ENCODE measurements around the gene ISL2. TPM values are rescaled to one million over a fixed set of nuclear protein-coding genes. Genes with fewer than 3 reads are reported as not detected.

ISL2 gene
- total RNA-seq, 2 experiments from 2014 or later, result not detected

DNA sequence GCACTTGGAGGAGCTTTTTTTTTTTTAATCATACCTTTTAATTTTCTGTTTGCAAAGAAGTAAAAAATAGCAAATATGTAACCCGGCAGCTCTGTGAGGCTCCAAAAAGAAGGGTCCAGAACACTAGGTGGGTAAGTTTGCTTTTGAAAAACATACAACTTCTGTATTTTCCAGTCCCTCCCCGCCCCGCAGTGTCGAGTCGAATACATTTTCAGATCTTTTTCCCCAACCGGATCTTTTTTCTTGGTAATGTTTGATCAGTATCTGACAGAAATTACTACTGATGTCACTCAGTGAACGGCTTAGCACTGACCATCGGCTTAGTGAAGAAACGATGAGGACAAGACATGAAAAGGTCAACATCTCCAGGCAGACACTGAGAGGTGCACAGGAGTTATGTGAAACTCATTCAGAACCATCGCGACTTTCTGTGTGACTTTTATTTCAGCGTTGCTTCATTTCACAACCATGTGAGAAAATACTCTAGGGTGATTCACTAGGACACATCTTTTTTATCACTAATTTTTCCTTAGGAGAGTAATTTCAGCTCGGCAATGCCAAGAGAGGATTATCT lies 11.0 kb downstream of the ISL2 start:
- peak overlapping the region; percentile 5 for H3K4me3 Mint-ChIP-seq
- no peaks in the 10 kb centered on the region for H3K9me3 Mint-ChIP-seq
- ATAC-seq (ENCODE audit: poor library complexity) (no peak), DNase-seq (no peak)
- TF ChIP-seq CTCF (IDR thresholded peaks at IDR 0.05), result no peak
- POLR2A ChIA-PET, result interaction anchor here (1.0 kb wide), 1 partner anchor 12 kb away, joined by 4 read pairs; no protein-coding TSS in a partner anchor
- H3K27me3 Mint-ChIP-seq, result peaks cover 55% of the 10 kb centered on the region
- Histone ChIP-seq H3K27ac (ENCODE audit: low read depth in 1 of 2, low read length in 2 of 2) (no peak overlapping the region), H3K9me3 (ENCODE audit: control insufficient read depth in 1 of 2, insufficient read depth in 1 of 2, low read length in 2 of 2) (peaks cover 5 to 8% of the 10 kb centered on the region in 2 experiments), H3K27me3 (ENCODE audit: control insufficient read depth in 1 of 2, insufficient read depth in 2 of 2, low read length in 2 of 2) (peaks cover 46 to 58% of the 10 kb centered on the region in 2 experiments), H3K4me3 (ENCODE audit: low read length) (no peak overlapping the region), H3K4me1 (ENCODE audit: insufficient read depth, low read length) (peaks cover 25% of the 10 kb centered on the region), H3K36me3 (ENCODE audit: insufficient read depth, low read length) (no peaks in the 10 kb centered on the region)
- peaks cover 21% of the 10 kb centered on the region for H3K4me1 Mint-ChIP-seq (ENCODE audit: low read depth)
- intact Hi-C loops (cut with DNase I, micrococcal nuclease), result no loop called here
- no peak overlapping the region for H3K27ac Mint-ChIP-seq
- peaks cover 11% of the 10 kb centered on the region for H3K36me3 Mint-ChIP-seq (ENCODE audit: low read depth)
- CTCF ChIA-PET, result no interaction called here

GRCh38 chr15:76349301-76350070 lies 12.9 kb downstream of the ISL2 start:
- H3K27me3 ChIP-seq (ENCODE audit: control insufficient read depth in 1 of 2, insufficient read depth in 2 of 2, low read length in 2 of 2), result peaks cover 30 to 38% of the 10 kb centered on the region in 2 experiments
- ATAC-seq (ENCODE audit: poor library complexity) (no peak), DNase-seq (no peak)
- H3K27ac ChIP-seq (ENCODE audit: low read depth in 1 of 2, low read length in 2 of 2), result no peak overlapping the region
- H3K9me3 Mint-ChIP-seq, result no peaks in the 10 kb centered on the region
- H3K36me3 Mint-ChIP-seq (ENCODE audit: low read depth), result peaks cover 17% of the 10 kb centered on the region
- intact Hi-C loops (cut with DNase I, micrococcal nuclease), result no loop called here
- POLR2A ChIA-PET, result interaction anchor here (0.6 kb wide), 1 partner anchor 946 kb away, joined by 3 read pairs; no protein-coding TSS in a partner anchor
- no peak overlapping the region for H3K4me3 ChIP-seq (ENCODE audit: low read length)
- H3K4me1 ChIP-seq (ENCODE audit: insufficient read depth, low read length), result peaks cover 18% of the 10 kb centered on the region
- peaks cover 39% of the 10 kb centered on the region for H3K27me3 Mint-ChIP-seq
- peaks cover 15% of the 10 kb centered on the region for H3K4me1 Mint-ChIP-seq (ENCODE audit: low read depth)
- CTCF ChIA-PET, result no interaction called here
- peaks cover 3 to 8% of the 10 kb centered on the region in 2 experiments for H3K9me3 ChIP-seq (ENCODE audit: control insufficient read depth in 1 of 2, insufficient read depth in 1 of 2, low read length in 2 of 2)
- no peak overlapping the region for H3K4me3 Mint-ChIP-seq
- no peak overlapping the region for H3K27ac Mint-ChIP-seq
- H3K36me3 ChIP-seq (ENCODE audit: insufficient read depth, low read length), result no peaks in the 10 kb centered on the region
- no peak for TF ChIP-seq CTCF (IDR thresholded peaks at IDR 0.05)

- Mint-ChIP-seq H3K4me3 (no peak overlapping the region), H3K27ac (no peak overlapping the region), H3K36me3 (ENCODE audit: low read depth) (peaks cover 21% of the 10 kb centered on the region), H3K9me3 (no peaks in the 10 kb centered on the region), H3K27me3 (peaks cover 10% of the 10 kb centered on the region), H3K4me1 (ENCODE audit: low read depth) (no peaks in the 10 kb centered on the region)
- peaks cover 0 to 2% of the 10 kb centered on the region in 2 experiments for H3K27me3 ChIP-seq (ENCODE audit: control insufficient read depth in 1 of 2, insufficient read depth in 2 of 2, low read length in 2 of 2)
- TF ChIP-seq CTCF (IDR thresholded peaks at IDR 0.05), result no peak
- POLR2A ChIA-PET, result no interaction called here
- CTCF ChIA-PET, result interaction anchor here (1.4 kb wide), 1 partner anchor 23 kb away, joined by 3 read pairs; no protein-coding TSS in a partner anchor
- H3K4me1 ChIP-seq (ENCODE audit: insufficient read depth, low read length), result no peaks in the 10 kb centered on the region
- H3K36me3 ChIP-seq (ENCODE audit: insufficient read depth, low read length), result no peaks in the 10 kb centered on the region
- H3K4me3 ChIP-seq (ENCODE audit: low read length), result no peak overlapping the region
- intact Hi-C loops (cut with DNase I, micrococcal nuclease), result no loop called here
- no peaks in the 10 kb centered on the region for H3K9me3 ChIP-seq (ENCODE audit: control insufficient read depth in 1 of 2, insufficient read depth in 1 of 2, low read length in 2 of 2)
- no peak for DNase-seq
- H3K27ac ChIP-seq (ENCODE audit: low read depth in 1 of 2, low read length in 2 of 2), result no peak overlapping the region
- ATAC-seq (ENCODE audit: poor library complexity), result no peak
Measured at GRCh38 chr15:76353023-76353577, 16.5 kb downstream of the ISL2 start.

All from CD4-positive, alpha-beta T cell (primary cell).